ENCODE data around the gene C4orf36. TPM values are rescaled to one million over a fixed set of nuclear protein-coding genes. Genes with fewer than 3 reads are reported as not detected.

Gene C4orf36
- total RNA-seq, 1 donor from 2014 or later: 8.6 TPM

- Histone ChIP-seq H3K4me1 (peaks cover 13% of the 10 kb centered on the region), H3K9ac (no peak overlapping the region), H2AFZ (replicated peaks) (no peak overlapping the region), H3K79me2 (ENCODE audit: low read depth) (no peaks in the 10 kb centered on the region), H3F3A (ENCODE audit: low read depth) (peaks cover 4% of the 10 kb centered on the region), H3K36me3 (no peaks in the 10 kb centered on the region), H4K20me1 (ENCODE audit: low read depth) (no peaks in the 10 kb centered on the region), H3K4me2 (no peak overlapping the region), H3K4me3 (no peak overlapping the region), H3K27ac (no peak overlapping the region), H3K9me3 (ENCODE audit: low read depth) (no peaks in the 10 kb centered on the region), H3K27me3 (no peaks in the 10 kb centered on the region)
- TF ChIP-seq EZH2 (IDR thresholded peaks at IDR 0.05) (no peak), CTCF (IDR thresholded peaks at IDR 0.05) (no peak), EZH2phosphoT487 (IDR thresholded peaks at IDR 0.05) (no peak)
- Mint-ChIP-seq H3K27me3 (ENCODE audit: insufficient read depth, low read depth) (peaks cover 9% of the 10 kb centered on the region), H3K36me3 (no peaks in the 10 kb centered on the region), H3K9me3 (no peaks in the 10 kb centered on the region), H3K27ac (no peak overlapping the region), H3K4me1 (no peaks in the 10 kb centered on the region), H3K4me3 (no peak overlapping the region)
- DNase-seq (ENCODE audit: low spot score): no peak
Measured at GRCh38 chr4:86853209-86853608, 39.0 kb downstream of the C4orf36 start.

GRCh38 chr4:86848732-86849619, 43.2 kb downstream of the C4orf36 start, which contains the start of gene SLC10A6:
TSS of gene SLC10A6 (minus strand) at chr4:86849384. CDS start at chr4:86849115, 269 bp downstream.
- Histone ChIP-seq H3K79me2 (ENCODE audit: low read depth) (no peaks in the 10 kb centered on the region), H3K4me3 (no peak within 1 kb of the TSS), H3F3A (ENCODE audit: low read depth) (no peaks in the 10 kb centered on the region), H3K4me1 (no peaks in the 10 kb centered on the region), H2AFZ (replicated peaks) (no peak within 1 kb of the TSS), H3K9ac (no peak within 1 kb of the TSS), H3K4me2 (no peak within 1 kb of the TSS), H3K27me3 (no peaks in the 10 kb centered on the region), H3K36me3 (no peaks in the 10 kb centered on the region), H3K27ac (no peak within 1 kb of the TSS), H4K20me1 (ENCODE audit: low read depth) (no peaks in the 10 kb centered on the region), H3K9me3 (ENCODE audit: low read depth) (no peaks in the 10 kb centered on the region)
- H3K9me3 Mint-ChIP-seq: no peaks in the 10 kb centered on the region
- H3K27ac Mint-ChIP-seq: no peak within 1 kb of the TSS
- no peaks in the 10 kb centered on the region for H3K4me1 Mint-ChIP-seq
- no peak for DNase-seq (ENCODE audit: low spot score)
- TF ChIP-seq EZH2 (IDR thresholded peaks at IDR 0.05) (no peak), CTCF (IDR thresholded peaks at IDR 0.05) (no peak), EZH2phosphoT487 (IDR thresholded peaks at IDR 0.05) (no peak)
- no peak within 1 kb of the TSS for H3K4me3 Mint-ChIP-seq
- H3K36me3 Mint-ChIP-seq: no peaks in the 10 kb centered on the region
- H3K27me3 Mint-ChIP-seq (ENCODE audit: insufficient read depth, low read depth): peaks cover 7% of the 10 kb centered on the region

- no peaks in the 10 kb centered on the region for H4K20me1 ChIP-seq (ENCODE audit: low read depth)
- H3K9me3 Mint-ChIP-seq: no peaks in the 10 kb centered on the region
- no peak overlapping the region for H3K27ac Mint-ChIP-seq
Measured at GRCh38 chr4:86848136-86848535, 44.1 kb downstream of the C4orf36 start.

More at GRCh38 chr4:86848136-86848535, 44.1 kb downstream of the C4orf36 start:
- Histone ChIP-seq H3K4me3 (no peak overlapping the region), H3K79me2 (ENCODE audit: low read depth) (no peaks in the 10 kb centered on the region), H3K9ac (no peak overlapping the region), H3K27me3 (no peaks in the 10 kb centered on the region), H2AFZ (replicated peaks) (no peak overlapping the region), H3K9me3 (ENCODE audit: low read depth) (no peaks in the 10 kb centered on the region), H3K4me1 (no peaks in the 10 kb centered on the region), H3F3A (ENCODE audit: low read depth) (no peaks in the 10 kb centered on the region), H3K27ac (no peak overlapping the region), H3K36me3 (no peaks in the 10 kb centered on the region), H3K4me2 (no peak overlapping the region)
- no peak for DNase-seq (ENCODE audit: low spot score)
- TF ChIP-seq EZH2phosphoT487 (IDR thresholded peaks at IDR 0.05) (no peak), CTCF (IDR thresholded peaks at IDR 0.05) (no peak), EZH2 (IDR thresholded peaks at IDR 0.05) (no peak)
- no peak overlapping the region for H3K4me3 Mint-ChIP-seq
- no peaks in the 10 kb centered on the region for H3K36me3 Mint-ChIP-seq
- peaks cover 6% of the 10 kb centered on the region for H3K27me3 Mint-ChIP-seq (ENCODE audit: insufficient read depth, low read depth)
- no peaks in the 10 kb centered on the region for H3K4me1 Mint-ChIP-seq
